Thyroid gland (tissue), 4 donors: Measurements from ENCODE around the gene UCKL1. TPM values are rescaled to one million over a fixed set of nuclear protein-coding genes. Genes with fewer than 3 reads are reported as not detected.
"Not testable (repeated sequence)": the region's sequence is repeated elsewhere in the genome, so short reads cannot be mapped to it uniquely, and the experiment has no call there.

Source experiments
- DNase-seq, 2 donors: peaks; one replicate each; pipeline ENCODE4 v3.0.0-alpha.2; 2019
- H3K27ac ChIP-seq, 3 donors: fragments of 200-600 bp; sonication (generic); 1 replicate in 2 of 3; 2 replicates in 1 of 3; pipeline ENCODE4 v1.5.1; 2016 to 2019; ENCODE audit warnings: mild to moderate bottlenecking in 1 of 3, moderate library complexity in 1 of 3
- H3K27me3 ChIP-seq: fragments of 200-600 bp; sonication (generic); one replicate; pipeline ENCODE4 v1.5.1; 2019
- H3K36me3 ChIP-seq, 2 donors: fragments of 200-600 bp; sonication (generic); one replicate each; pipeline ENCODE4 v1.5.1; 2016 to 2019
- H3K4me1 ChIP-seq, 2 donors: fragments of 200-600 bp; sonication (generic); one replicate each; pipeline ENCODE4 v1.5.1; 2017 to 2019
- H3K4me3 ChIP-seq, 3 donors: fragments of 200-600 bp; sonication (generic); replicated peaks in 1 of 3; 1 replicate in 2 of 3; 2 replicates in 1 of 3; pipeline ENCODE4 v1.5.1; 2016; ENCODE audit warnings: mild to moderate bottlenecking in 1 of 3
- H3K9me3 ChIP-seq: fragments of 200-600 bp; sonication (generic); one replicate; pipeline ENCODE4 v1.5.1; 2017
- POLR2A ChIP-seq, 2 donors: fragments of 450-650 bp; IDR thresholded peaks; one replicate each; pipeline ENCODE4 v1.6.1; 2017; ENCODE audit warnings: antibody characterized with exemption in 2 of 2, mild to moderate bottlenecking in 2 of 2, moderate library complexity in 1 of 2
- WGBS, 2 donors: methylation state at CpG; one replicate each; pipeline ENCODE4 v1.1.5; 2017; 5-methylcytosine and 5-hydroxymethylcytosine counted together
- intact Hi-C: fragments of 100-400 bp; cut with DNase I; formaldehyde crosslinking; loops from one replicate; pipeline ENCODE4 v1.15.1; 2023
- total RNA-seq, 4 donors: library from RNA; depleted of rRNA; stranded (reverse); fragments of >200 nt; gene quantifications; one replicate each; pipeline ENCODE4 v1.2.3, GENCODE V29; 2016
- TF ChIP-seq, protein P1 (sequence below), 6 experiments: fragments of 200-600 bp in 3 of 6; fragments of 450-650 bp in 3 of 6; sonication (generic) in 3 of 6; IDR thresholded peaks; one replicate each; pipeline ENCODE4 v1.5.1; 2016 to 2019; ENCODE audit warnings: antibody characterized with exemption in 6 of 6, mild to moderate bottlenecking in 2 of 6, inconsistent platforms in 1 of 6, moderate library complexity in 1 of 6

UCKL1 gene
- total RNA-seq, 4 donors from 2014 or later: 21.6 to 44.3 (median 29.3) TPM

DNA sequence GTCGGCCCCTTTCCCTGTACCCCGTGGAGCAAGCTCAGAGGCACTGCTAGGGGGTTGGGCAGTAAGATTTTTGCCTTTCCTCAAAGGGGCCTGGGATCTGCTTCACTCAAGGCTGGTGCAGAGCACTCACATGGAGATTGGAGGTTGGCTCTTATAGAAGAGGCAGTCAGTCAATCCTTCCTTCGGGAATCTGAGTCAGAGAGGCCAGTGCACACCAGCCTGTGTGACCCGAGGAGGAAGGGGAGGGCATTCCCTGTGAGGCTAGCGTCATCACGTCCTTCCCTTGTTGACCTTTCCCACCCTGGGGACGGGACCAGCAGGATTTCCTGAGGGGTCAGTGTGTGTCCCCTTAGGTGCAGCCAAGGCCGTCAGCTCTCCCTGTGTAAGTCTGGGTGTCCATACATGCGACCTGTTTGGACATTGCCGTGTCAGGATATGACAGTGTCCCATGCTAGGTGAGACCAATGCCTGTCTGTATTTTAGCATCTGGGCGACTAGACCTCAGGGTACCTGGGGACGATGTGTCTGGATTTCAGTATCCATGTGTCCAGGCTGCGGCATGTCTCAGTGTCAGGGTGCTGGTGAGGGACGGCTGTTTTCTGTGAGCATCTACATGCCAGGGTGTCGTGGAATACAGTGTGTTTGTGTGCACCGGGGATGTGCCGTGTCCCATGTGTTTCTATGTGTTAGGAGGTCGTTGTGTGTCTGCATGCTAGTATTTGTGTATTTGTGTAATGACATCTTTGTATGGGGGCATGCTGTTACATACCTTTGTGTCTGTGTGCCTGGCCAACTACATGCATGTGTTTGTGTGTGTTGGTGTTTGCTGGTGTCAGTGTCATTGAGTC is 16.3 kb upstream of the UCKL1 start:
- WGBS, 2 donors: 78 to 83% methylated on average over 13 to 15 of the region's 18 CpGs
- DNase-seq: no peak
- H3K4me3 ChIP-seq: no peak overlapping the region
- no peaks in the 10 kb centered on the region for H3K27me3 ChIP-seq
- TF ChIP-seq, protein P1, sequence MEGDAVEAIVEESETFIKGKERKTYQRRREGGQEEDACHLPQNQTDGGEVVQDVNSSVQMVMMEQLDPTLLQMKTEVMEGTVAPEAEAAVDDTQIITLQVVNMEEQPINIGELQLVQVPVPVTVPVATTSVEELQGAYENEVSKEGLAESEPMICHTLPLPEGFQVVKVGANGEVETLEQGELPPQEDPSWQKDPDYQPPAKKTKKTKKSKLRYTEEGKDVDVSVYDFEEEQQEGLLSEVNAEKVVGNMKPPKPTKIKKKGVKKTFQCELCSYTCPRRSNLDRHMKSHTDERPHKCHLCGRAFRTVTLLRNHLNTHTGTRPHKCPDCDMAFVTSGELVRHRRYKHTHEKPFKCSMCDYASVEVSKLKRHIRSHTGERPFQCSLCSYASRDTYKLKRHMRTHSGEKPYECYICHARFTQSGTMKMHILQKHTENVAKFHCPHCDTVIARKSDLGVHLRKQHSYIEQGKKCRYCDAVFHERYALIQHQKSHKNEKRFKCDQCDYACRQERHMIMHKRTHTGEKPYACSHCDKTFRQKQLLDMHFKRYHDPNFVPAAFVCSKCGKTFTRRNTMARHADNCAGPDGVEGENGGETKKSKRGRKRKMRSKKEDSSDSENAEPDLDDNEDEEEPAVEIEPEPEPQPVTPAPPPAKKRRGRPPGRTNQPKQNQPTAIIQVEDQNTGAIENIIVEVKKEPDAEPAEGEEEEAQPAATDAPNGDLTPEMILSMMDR (IDR thresholded peaks at IDR 0.05): no peak
- no peak for TF ChIP-seq POLR2A (IDR thresholded peaks at IDR 0.05)
- peaks cover 0 to 2% of the 10 kb centered on the region in 2 donors for H3K36me3 ChIP-seq
- intact Hi-C loops: loop anchor here (5.0 kb wide), 1 partner anchor 475 kb away; the partner anchor contains the start of gene EEF1A2
- no peaks in the 10 kb centered on the region for H3K9me3 ChIP-seq
- H3K27ac ChIP-seq: no peak overlapping the region
- peaks cover 11 to 24% of the 10 kb centered on the region in 2 donors for H3K4me1 ChIP-seq

GRCh38 chr20:63971960-63972311 is 15.7 kb upstream of the UCKL1 start:
- intact Hi-C loops: loop anchor here (5.0 kb wide), 1 partner anchor 475 kb away; the partner anchor contains the start of gene EEF1A2
- WGBS, 2 donors: 89 to 91% methylated on average over 10 of the region's 10 CpGs
- peaks cover 11 to 24% of the 10 kb centered on the region in 2 donors for H3K4me1 ChIP-seq
- not testable (repeated sequence) for H3K27ac ChIP-seq, DNase-seq, H3K27me3 ChIP-seq, H3K9me3 ChIP-seq, H3K4me3 ChIP-seq, H3K36me3 ChIP-seq

GRCh38 chr20:63970714-63971431 is 14.7 kb upstream of the UCKL1 start:
- no peak overlapping the region for H3K27ac ChIP-seq
- peaks cover 0 to 10% of the 10 kb centered on the region in 2 donors for H3K36me3 ChIP-seq
- peaks cover 11 to 24% of the 10 kb centered on the region in 2 donors for H3K4me1 ChIP-seq
- no peak for DNase-seq
- 89 to 95% methylated on average over 5 of the region's 5 CpGs for WGBS, 2 donors
- TF ChIP-seq POLR2A (IDR thresholded peaks at IDR 0.05): no peak
- TF ChIP-seq, protein P1 (IDR thresholded peaks at IDR 0.05): no peak
- no peak overlapping the region for H3K4me3 ChIP-seq
- H3K9me3 ChIP-seq: no peaks in the 10 kb centered on the region
- intact Hi-C loops: loop anchor here (5.0 kb wide), 1 partner anchor 474 kb away; the partner anchor contains the start of gene EEF1A2
- H3K27me3 ChIP-seq: no peaks in the 10 kb centered on the region

- peak within 1 kb of the TSS in 2 of 3 donors; percentile 41 to 80 for H3K27ac ChIP-seq
- DNase-seq: peak; percentile 74 to 76
These were observed 13.9 kb upstream of the UCKL1 start, which contains the start of gene ZNF512B for GRCh38 chr20:63969838-63970713. Gene ZNF512B (minus strand): TSS chr20:63969930. CDS start chr20:63967950, 1,980 bp downstream.

More at GRCh38 chr20:63969838-63970713, 13.9 kb upstream of the UCKL1 start, which contains the start of gene ZNF512B:
- intact Hi-C loops: loop anchor here (5.0 kb wide), 1 partner anchor 473 kb away; the partner anchor contains the start of gene EEF1A2
- Histone ChIP-seq H3K27me3 (no peaks in the 10 kb centered on the region), H3K4me3 (peak within 1 kb of the TSS in 2 of 3 donors; percentile 34 to 72), H3K9me3 (no peaks in the 10 kb centered on the region), H3K36me3 (peaks cover 0 to 10% of the 10 kb centered on the region in 2 donors), H3K4me1 (peaks cover 11 to 24% of the 10 kb centered on the region in 2 donors)
- TF ChIP-seq POLR2A (IDR thresholded peaks at IDR 0.05): no peak
- TF ChIP-seq, protein P1 (IDR thresholded peaks at IDR 0.05): no peak
- 2 to 38% methylated on average over 3 to 48 of the region's 73 CpGs for WGBS, 2 donors
